GM18868 (cell line): ENCODE data around the gene POLE2.
"Not testable (repeated sequence)": the region's sequence is repeated elsewhere in the genome, so short reads cannot be mapped to it uniquely, and the experiment has no call there.

ENCODE experiments used
- ATAC-seq: cut with Tn5 transposase; IDR thresholded peaks from one replicate; pipeline ENCODE4 v1.9.1; 2021; ENCODE audit warnings: mild to moderate bottlenecking, moderate library complexity; ENCODE audit not compliant: unreplicated experiment

POLE2 gene

GRCh38 chr14:49620182-49621113, 67.6 kb downstream of the POLE2 start, which contains the start of the genes MGAT2 and RPL36AL:
Gene MGAT2 (plus strand): TSS chr14:49620799. CDS start chr14:49621269, 470 bp downstream.
Gene RPL36AL (minus strand): TSS chr14:49620626. CDS start chr14:49619104, 1,522 bp downstream.
- peak; percentile 94 for ATAC-seq

GRCh38 chr14:49619730-49620129, 68.3 kb downstream of the POLE2 start:
- ATAC-seq = no peak

GRCh38 chr14:49619273-49619672, 68.7 kb downstream of the POLE2 start:
- not testable (repeated sequence) for ATAC-seq

GRCh38 chr14:49617852-49618519, 70.0 kb downstream of the POLE2 start:
- no peak for ATAC-seq

GRCh38 chr14:49615776-49616175, 72.2 kb downstream of the POLE2 start:
- ATAC-seq = no peak

GRCh38 chr14:49614196-49614595, 73.8 kb downstream of the POLE2 start:
- no peak for ATAC-seq

GRCh38 chr14:49612671-49613070, 75.3 kb downstream of the POLE2 start:
- no peak for ATAC-seq

- ATAC-seq = no peak
Observed at GRCh38 chr14:49612251-49612650, 75.8 kb downstream of the POLE2 start.

GRCh38 chr14:49607583-49607982, 80.4 kb downstream of the POLE2 start:
- no peak for ATAC-seq

- peak; percentile 46 for ATAC-seq
Observed at GRCh38 chr14:49598485-49599300, 89.3 kb downstream of the POLE2 start, which contains the start of gene LRR1. Gene LRR1 (plus strand): TSS chr14:49598940. CDS start chr14:49599021, 81 bp downstream.

- no peak for ATAC-seq
Observed at GRCh38 chr14:49598189-49598484, 89.9 kb downstream of the POLE2 start.

- ATAC-seq = peak; percentile 31
Observed at GRCh38 chr14:49594347-49595091, 93.5 kb downstream of the POLE2 start.
